ENCODE results near the gene CYP4F3.
"Not testable (repeated sequence)": the region's sequence is repeated elsewhere in the genome, so short reads cannot be mapped to it uniquely, and the experiment has no call there.

The CYP4F3 gene, protein sequence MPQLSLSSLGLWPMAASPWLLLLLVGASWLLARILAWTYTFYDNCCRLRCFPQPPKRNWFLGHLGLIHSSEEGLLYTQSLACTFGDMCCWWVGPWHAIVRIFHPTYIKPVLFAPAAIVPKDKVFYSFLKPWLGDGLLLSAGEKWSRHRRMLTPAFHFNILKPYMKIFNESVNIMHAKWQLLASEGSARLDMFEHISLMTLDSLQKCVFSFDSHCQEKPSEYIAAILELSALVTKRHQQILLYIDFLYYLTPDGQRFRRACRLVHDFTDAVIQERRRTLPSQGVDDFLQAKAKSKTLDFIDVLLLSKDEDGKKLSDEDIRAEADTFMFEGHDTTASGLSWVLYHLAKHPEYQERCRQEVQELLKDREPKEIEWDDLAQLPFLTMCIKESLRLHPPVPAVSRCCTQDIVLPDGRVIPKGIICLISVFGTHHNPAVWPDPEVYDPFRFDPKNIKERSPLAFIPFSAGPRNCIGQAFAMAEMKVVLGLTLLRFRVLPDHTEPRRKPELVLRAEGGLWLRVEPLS

DNA sequence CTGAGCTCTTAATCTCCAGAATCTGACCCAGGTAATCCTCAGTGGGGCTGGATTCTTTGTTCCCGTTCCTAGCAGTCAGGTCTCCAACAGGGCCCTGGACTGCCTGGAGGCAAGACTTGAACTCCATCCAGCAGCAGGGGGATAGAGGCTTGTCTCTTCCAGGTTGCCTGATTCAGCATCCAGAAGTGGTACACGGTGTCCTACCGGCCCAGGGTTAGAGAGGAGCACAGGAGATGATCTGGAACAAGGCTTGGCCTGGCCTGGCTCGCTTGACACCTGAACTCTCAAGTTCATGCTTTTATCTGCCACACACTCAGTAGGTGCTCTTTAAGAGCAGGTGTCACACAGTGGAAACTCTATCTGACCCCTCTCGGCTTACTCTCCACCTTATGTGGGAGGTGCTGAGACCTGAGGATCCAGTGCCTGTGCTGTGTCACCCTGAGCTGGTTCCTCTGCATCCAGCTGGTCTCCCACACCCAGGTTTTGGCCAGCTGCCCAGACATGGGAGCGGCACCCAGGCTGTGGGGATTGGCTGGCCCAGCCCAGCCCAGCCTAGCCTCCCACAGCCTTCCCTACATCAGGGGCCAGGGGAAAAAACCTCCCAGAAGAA is at the start of gene CYP4F3:
Gene CYP4F3 (plus strand): TSS at position 604 of the 610 bp plus-strand sequence. CDS start 519 bp downstream, outside the sequence.
- no peak for DNase-seq

DNA sequence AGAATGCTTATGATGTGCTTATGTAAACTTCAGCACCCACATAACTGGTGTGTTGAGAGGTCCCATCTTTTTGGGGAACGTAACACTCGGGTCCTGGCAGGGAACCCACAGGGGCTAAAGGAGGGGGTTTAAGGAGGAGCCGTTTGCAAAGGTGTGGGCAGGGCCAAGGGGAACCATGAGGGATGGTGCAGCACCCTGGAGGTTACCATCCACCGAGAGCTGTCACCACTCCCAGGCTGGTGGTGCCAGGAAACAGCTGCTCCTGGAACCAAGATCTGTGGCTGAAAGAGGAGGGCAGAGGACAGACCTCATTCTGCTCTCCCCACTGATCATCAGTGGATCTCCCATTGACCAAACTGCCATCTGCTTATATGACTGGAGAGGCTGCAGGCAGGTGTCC is 48.9 kb upstream of the CYP4F3 start:
- DNase-seq, result no peak

DNA sequence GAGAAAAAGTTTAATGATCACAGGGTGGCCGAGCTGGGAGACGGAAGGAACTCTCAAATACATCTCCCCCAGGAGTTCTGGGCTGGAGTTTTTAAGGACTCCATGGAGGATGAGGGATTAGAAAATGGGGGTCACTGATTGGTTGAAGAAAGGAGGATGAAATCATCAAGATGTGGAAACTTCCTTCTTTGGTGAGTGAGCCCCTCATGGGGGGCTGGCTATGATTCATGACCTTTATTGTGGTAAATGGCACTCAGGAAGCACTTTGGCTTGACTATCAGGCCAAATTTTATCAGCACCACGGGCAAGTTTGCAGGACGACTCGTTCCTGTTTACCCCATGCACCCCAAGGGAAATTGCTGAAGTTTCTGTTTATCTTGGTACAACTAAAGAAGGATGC is 48.2 kb upstream of the CYP4F3 start:
- DNase-seq, result not testable (repeated sequence)

DNA sequence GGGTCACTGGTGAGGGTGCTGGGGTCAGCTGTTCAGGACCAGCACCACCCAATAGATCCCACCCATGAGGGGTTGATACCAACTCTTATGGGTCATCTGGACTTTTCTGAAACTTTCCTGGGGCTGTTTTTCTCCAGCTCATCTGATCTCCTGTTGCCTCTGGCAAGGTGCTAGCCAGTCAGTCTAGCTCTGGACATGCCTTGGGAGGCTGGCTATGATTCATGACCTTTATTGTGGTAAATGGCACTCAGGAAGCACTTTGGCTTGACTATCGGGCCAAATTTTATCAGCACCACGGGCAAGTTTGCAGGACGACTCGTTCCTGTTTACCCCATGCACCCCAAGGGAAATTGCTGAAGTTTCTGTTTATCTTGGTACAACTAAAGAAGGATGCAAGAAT is 46.9 kb upstream of the CYP4F3 start:
- DNase-seq, result not testable (repeated sequence)

DNA sequence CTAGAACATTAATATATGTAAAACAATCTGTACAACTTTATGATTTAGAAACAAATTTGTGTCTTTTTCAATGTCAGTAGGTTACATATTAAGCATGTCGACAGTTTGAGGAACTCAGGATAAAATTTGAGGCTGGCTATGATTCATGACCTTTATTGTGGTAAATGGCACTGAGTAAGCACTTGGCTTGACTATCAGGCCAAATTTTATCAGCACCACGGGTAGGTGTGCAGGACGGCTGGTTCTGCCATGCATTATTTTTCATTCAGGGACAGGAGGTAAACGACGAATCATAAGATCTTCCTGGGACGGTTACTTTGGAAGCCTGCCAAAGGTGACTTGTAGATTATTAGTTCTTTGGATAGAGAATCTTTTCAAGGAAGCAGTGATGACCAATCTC is 45.6 kb upstream of the CYP4F3 start:
- no peak for DNase-seq

DNA sequence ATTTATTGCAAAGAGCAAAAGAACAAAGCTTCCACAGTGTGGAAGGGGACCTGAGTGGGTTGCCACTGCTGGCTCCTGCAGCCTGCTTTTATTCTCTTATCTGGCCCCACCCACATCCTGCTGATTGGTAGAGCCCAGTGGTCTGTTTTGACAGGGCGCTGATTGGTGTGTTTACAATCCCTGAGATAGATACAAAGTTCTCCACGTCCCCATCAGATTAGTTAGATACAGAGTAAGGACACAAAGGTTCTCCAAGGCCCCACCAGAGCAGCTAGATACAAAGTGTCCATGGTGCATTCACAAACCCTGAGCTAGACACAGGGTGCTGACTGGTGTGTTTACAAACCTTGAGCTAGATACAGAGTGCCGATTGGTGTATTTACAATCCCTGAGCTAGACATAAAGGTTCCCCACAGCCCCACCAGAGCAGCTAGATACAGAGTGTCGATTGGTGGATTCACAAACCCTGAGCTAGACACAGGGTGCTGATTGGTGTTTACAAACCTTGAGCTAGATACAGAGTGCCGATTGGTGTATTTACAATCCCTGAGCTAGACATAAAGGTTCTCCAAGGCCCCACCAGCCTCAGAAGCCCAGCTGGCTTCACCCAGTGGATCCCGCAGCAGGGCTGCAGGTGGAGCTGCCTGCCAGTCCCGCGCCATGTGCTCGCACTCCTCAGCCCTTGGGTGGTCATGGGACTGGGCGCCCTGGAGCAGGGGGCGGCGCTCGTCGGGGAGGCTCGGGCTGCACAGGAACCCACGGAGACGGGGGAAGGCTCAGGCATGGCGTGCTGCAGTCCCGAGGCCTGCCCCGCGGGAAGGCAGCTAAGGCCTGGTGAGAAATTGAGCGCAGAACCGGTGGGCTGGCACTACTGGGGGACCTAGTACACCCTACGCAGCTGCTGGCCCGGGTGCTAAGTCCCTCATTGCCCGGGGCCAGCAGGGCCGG is 32.4 kb upstream of the CYP4F3 start:
- DNase-seq, result not testable (repeated sequence)

DNA sequence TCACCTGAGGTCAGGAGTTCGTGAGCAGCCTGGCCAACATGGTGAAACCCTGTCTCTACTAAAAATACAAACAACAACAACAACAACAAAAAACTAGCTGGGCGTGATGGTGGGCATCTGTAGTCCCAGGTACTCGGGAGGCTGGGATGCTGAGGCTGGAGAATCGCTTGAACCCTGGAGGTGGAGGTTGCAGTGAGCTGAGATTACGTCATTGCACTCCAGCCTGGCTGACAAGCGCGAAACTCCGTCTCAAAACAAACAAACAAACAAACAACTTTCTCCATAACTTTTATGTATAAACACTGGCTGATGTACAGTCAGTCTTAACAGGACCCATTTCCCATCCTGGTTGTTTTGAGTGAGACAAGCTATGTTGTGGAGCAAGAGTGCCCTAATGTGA is 31.4 kb upstream of the CYP4F3 start:
- DNase-seq, result no peak

DNA sequence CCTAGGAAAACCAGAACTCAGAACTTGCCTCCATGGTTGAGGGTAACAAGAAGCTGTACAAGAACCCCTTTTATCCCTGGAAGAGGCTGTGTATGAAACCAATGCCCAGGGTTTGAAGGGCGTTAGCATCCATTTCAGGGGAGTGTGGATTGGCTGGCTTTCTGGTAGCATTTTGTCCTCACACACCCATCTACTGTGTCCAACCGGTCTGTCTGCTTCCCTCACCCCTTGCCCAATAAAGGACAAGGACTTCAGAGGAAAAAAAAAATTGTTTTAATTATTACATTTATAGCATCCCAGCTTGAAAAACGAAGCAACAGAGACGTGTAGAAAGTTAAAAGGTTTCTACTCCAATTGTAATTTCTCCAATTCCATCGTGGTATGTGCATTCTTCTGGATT is 28.4 kb upstream of the CYP4F3 start:
- no peak for DNase-seq

DNA sequence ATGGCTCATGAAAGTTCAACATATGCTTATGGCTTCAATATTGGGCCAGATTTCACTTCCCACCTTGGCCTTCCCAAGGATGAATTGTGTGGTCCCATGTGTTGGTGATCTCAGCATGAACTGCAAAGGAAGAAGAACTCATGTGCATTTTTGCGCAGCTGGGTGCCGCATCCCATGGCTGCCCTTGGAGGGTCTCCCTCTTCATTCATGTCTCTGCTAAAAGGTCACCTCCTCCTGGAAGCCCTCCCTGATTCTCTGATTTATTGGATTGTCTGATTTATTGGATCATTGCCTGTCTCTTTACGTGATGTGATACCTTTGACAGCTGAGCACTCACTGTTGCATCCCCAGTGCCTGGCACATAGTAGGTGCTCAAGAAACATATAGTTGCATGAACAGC is 27.4 kb upstream of the CYP4F3 start:
- no peak for DNase-seq

DNA sequence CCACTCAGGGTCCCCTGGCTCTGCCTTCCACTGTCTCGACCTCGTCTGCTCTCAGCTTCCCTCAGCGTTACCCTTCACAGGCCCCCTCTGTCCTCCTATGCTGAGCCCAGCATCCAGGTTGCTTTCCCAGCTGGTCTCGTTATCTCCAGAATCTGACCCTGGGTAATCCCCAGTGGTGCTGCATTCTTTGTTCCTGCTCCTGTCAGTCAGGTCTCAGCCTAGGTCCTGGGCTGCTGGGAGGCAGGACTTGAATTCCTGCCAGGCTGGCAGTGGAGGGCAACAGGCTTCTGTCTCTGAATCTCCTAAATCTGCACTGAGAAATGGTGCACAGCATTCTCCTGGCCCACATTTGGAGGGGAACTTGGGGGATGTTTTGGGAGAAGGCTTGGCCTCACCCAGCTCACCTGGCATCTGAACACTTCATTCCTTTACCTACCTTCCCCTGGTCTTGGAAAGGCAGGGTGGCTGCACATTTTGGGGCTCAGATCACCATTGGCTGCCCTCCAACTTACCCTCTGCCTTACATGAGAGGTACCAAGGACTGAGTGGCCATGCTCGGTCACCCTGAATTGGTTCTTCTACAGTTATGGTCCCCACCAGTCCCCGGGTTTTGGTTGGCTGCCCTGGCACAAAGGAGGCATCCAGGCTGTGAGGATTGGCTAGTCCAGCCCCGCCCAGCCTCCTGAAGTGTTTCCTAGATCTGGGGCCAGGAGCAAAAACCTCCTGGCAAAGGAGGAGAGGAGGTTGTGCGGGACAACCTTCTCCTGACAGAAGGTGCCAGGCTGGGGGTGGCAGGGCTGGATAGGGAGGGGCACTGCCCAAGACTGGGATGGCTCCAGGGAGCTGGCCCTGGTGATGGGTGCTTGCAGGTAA is 26.0 kb upstream of the CYP4F3 start, which contains the start of gene CYP4F8:
Gene CYP4F8 (plus strand): TSS at position 712 of the 873 bp plus-strand sequence. CDS start 399 bp downstream, outside the sequence.
- no peak for DNase-seq

DNA sequence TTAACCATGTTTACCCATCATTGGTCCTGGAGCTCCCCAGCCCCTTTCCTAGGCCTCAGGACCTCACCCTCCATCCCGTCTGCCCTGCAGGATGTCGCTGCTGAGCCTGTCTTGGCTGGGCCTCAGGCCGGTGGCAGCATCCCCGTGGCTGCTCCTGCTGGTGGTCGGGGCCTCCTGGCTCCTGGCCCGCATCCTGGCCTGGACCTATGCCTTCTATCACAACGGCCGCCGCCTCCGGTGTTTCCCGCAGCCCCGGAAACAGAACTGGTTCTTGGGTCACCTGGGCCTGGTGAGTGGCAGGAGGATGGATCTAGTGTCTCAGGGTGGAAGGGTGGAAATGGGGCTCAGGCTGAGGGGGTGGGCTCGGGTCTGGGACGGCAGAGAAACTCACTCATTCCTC is 25.2 kb upstream of the CYP4F3 start:
- DNase-seq, result no peak

DNA sequence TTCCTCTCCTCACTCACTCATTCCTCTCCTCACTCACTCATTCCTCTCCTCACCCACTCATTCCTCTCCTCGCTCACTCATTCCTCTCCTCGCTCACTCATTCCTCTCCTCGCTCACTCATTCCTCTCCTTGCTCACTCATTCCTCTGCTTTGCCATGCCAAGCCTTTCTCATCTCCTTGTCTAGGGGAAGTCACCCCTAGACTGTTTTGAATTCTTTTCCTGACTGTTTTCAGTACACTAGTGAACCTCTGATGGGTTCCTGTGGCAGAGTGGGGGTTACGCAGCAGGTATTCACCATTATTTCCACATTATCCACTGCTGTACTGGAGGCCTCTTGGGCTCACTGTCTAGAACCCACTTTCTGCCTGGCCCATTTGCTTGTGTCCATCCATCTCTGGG is 24.5 kb upstream of the CYP4F3 start:
- DNase-seq, result no peak

DNA sequence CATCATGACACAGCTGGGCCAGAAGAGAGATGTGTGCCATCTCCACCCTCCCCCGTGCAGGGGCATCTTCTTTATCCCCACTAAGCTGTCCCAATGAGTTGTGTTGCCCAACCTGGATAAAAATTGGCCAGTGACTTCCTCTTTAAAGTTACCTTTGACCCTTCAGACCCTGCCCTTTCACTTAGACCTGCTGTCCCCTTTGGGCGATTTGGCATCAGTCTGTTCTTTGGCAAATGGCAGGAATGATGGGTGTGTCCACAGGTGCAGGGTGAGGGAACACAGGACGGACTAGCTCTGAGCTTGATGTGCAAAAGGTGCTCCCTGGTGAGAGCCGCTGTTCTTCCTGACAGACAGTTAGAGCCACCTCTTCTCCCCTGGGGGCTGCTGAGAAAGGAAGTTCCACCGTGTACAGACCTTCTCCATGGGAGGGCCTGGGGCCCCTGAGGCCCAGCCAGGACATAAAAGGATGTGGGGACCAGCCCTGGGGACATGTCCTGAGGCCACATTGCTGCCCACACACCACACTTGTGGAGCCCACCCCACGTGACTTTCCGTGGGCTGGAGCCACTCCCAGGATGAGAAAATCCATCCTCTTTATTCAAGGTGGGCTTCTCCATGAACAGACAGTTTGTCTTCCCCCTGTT is 23.9 kb upstream of the CYP4F3 start:
- no peak for DNase-seq

DNA sequence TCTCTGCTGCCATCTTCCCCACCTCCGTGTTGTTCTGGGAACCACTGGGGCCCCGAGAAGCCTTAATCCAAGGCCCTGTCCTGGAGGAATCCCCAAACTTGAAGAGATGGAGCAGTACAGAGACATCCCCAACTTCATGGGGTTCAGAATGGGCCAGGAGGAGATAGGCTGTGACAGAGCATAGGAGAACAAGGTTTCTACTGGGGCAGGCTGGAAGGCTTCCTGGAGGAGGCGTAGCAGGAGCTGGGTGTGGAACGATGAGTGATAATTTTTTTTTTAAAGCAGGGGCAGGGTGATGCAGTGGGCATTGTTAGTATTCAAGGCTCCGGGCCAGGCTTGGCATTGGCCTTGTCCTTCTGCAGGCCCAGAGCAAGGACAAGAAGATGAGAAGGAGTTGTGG is 22.4 kb upstream of the CYP4F3 start:
- no peak for DNase-seq

DNA sequence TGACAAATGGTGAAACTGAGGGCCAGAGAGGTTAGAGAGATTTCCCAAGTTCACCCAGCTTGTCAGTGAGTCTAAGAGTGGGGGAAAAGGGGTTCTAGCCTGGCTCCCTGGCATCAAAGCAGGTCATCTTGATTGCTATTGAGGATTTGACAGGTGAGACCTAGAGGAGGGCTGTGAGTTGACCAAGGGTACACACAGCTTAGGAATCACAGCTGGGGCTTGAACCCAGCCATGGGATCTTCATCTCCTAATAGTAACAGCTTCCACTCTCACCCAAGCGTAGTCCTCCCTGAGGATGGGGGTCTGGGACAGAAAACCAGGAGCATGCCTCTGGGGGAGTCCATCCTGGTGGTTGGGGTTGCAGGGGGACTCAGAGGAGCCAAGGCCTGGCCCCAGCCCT is 18.9 kb upstream of the CYP4F3 start:
- no peak for DNase-seq

DNA sequence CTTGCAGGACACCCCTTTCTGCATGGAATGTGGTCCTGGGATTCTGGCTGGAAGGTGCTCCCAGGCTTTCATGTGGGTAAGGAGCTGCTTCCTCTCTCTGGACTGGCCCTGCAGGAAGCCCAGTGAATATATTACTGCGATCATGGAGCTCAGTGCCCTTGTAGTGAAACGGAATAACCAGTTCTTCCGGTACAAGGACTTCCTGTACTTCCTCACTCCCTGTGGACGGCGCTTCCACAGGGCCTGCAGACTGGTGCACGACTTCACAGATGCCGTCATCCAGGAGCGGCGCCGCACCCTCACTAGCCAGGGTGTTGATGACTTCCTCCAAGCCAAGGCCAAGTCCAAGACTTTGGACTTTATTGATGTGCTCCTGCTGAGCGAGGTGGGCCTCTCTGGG is 17.7 kb upstream of the CYP4F3 start:
- DNase-seq, result no peak

DNA sequence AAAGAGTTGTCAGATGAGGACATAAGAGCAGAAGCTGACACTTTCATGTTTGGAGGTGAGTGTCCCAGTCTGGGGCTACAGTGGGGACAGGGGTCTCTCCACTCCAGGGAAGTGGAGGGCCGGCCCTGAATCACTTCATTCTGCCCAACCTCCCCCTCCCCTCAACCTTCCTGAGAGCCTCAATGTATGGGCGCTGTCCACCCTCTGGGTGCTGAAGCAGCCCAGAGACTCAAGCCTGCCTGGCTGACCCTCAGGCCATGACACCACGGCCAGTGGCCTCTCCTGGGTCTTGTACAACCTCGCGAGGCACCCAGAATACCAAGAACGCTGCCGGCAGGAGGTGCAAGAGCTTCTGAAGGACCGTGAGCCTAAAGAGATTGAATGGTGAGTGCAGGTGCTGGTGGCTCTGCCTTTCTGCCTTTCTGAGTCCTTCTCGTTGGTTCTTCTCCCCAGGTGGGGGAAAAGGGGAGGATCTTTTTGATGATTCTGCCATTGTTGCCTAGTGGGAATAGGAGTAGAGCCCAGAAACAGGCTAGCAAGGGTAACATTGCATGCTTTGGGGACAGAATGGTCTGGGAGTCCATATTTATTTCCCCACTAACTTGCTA is 16.9 kb upstream of the CYP4F3 start:
- DNase-seq, result no peak

DNA sequence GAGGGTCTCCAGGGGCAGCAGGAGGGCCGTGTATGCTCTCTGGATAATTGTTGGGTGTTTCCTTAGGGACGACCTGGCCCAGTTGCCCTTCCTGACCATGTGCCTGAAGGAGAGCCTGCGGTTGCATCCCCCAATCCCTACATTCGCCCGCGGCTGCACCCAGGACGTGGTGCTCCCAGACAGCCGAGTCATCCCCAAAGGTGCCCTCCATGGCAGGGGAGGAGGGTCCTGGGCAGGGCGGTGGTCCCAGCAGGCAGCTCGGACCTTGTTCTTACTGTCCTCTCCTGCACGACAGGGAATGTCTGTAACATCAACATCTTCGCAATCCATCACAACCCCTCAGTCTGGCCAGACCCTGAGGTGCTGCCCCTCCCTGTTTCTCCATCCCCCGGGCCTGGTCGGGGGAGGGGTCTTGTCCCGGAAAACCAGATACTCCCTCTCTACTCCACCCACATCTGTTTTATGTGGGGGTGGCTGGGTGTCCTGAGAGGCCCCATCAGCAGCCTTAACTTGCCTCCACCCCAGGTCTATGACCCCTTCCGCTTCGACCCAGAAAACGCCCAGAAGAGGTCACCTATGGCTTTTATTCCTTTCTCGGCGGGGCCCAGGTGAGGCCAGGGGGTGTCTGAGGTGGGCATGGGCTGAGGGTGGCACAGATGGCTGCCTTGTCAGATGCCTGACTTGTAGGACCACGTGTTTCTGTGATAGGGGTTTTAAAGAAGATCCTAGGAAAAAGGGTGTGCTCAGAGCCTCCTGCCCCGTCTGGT is 12.3 kb upstream of the CYP4F3 start:
- DNase-seq, result no peak

DNA sequence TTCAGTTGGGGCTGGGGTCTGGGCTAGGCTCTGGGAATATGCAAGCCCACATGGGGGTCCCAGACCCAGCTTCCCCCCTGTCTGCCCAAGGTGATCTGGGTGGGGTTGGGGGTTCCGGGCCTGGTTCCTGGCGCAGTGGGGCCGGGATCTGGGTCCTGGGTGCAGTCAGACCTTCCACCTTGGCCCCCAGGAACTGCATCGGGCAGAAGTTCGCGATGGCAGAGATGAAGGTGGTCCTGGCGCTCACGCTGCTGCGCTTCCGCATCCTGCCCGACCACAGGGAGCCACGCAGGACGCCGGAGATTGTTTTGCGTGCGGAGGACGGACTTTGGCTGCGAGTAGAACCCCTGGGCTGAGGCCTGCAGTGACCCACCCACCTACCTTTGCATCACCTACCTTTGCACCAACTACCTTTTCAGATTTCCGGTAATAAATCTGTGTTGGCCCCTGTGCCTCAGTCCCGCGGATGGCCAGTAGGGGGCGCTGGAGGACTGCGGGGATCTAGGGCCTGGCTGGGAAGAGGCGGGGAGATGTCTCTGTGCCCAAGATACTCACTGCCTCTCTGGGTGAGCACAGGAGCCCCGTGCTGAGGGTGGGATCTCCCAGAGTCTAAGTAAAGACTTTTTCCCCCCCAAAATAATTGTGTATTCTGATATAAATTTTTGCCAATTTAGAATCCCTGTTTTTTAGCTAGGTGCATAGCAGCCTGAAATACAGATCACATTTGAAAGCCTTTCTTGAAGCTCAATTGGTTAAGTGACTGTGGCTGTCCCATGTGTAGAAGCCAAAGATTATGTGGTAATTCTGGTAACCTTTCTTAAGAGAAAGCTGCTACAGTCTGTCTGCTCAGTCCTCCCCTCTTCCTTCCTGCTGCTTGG is 11.5 kb upstream of the CYP4F3 start:
- DNase-seq, result peak; percentile 96

Data from activated effector memory CD4-positive, alpha-beta T cell treated with anti-CD3 and anti-CD28 coated beads, Interleukin-2, amount 50 U/mL, for 16 hours (primary cell).